MM.1S (cell line): ENCODE data around the gene TBC1D26.

Source experiments
- DNase-seq: peaks from one replicate; pipeline ENCODE4 v3.0.0-alpha.2; 2015
- H2AFZ ChIP-seq: fragments of 300-600 bp; sonication (generic); 2 replicates; pipeline ENCODE4 v1.6.0; 2016; ENCODE audit warnings: antibody characterized with exemption, low read length
- H3F3A ChIP-seq: fragments of 300-600 bp; sonication (generic); 2 replicates; pipeline ENCODE4 v1.6.1; 2016; ENCODE audit warnings: mild to moderate bottlenecking, antibody characterized with exemption, low read length, moderate library complexity, mixed read lengths; ENCODE audit not compliant: insufficient read depth
- H3K27ac ChIP-seq: fragments of 300-600 bp; sonication (generic); 2 replicates; pipeline ENCODE4 v1.5.1; 2016; ENCODE audit warnings: mild to moderate bottlenecking, low read length
- H3K27me3 ChIP-seq: fragments of 300-600 bp; sonication (generic); replicated peaks from 2 replicates; pipeline ENCODE4 v1.6.0; 2016; ENCODE audit warnings: low read length; ENCODE audit not compliant: insufficient read depth
- H3K36me3 ChIP-seq: fragments of 300-600 bp; sonication (generic); replicated peaks from 2 replicates; pipeline ENCODE4 v1.6.1; 2016; ENCODE audit warnings: mild to moderate bottlenecking, low read length, mixed read lengths; ENCODE audit not compliant: insufficient read depth
- H3K4me1 ChIP-seq: fragments of 300-600 bp; sonication (generic); 2 replicates; pipeline ENCODE4 v1.6.1; 2016; ENCODE audit warnings: low read length, mixed read lengths
- H3K4me2 ChIP-seq: fragments of 300-600 bp; sonication (generic); 2 replicates; pipeline ENCODE4 v1.6.0; 2016; ENCODE audit warnings: low read depth, low read length
- H3K4me3 ChIP-seq: fragments of 300-600 bp; sonication (generic); 2 replicates; pipeline ENCODE4 v1.5.1; 2016; ENCODE audit warnings: low read length, mixed read lengths
- H3K79me2 ChIP-seq: fragments of 300-600 bp; sonication (generic); 2 replicates; pipeline ENCODE4 v1.6.1; 2016; ENCODE audit warnings: mixed run types, low read length, mixed read lengths
- H3K9ac ChIP-seq: fragments of 300-600 bp; sonication (generic); 2 replicates; pipeline ENCODE4 v1.6.1; 2016; ENCODE audit warnings: low read length, mixed read lengths
- H3K9me2 ChIP-seq: fragments of 300-600 bp; sonication (generic); replicated peaks from 2 replicates; pipeline ENCODE4 v1.6.1; 2016; ENCODE audit warnings: mild to moderate bottlenecking, low read length, mixed read lengths; ENCODE audit not compliant: insufficient read depth
- H3K9me3 ChIP-seq: fragments of 300-600 bp; sonication (generic); replicated peaks from 2 replicates; pipeline ENCODE4 v1.6.1; 2016; ENCODE audit warnings: mild to moderate bottlenecking, low read length, mixed read lengths; ENCODE audit not compliant: insufficient read depth
- H4K20me1 ChIP-seq: fragments of 300-600 bp; sonication (generic); 2 replicates; pipeline ENCODE4 v1.6.1; 2016; ENCODE audit warnings: mild to moderate bottlenecking, low read length, moderate library complexity, mixed read lengths; ENCODE audit not compliant: insufficient read depth
- CTCF ChIP-seq: fragments of 300-600 bp; sonication (generic); IDR thresholded peaks from 2 replicates; pipeline ENCODE4 v1.5.1; 2016; ENCODE audit warnings: antibody characterized with exemption, low read length, mixed read lengths
- EZH2 ChIP-seq: fragments of 300-600 bp; sonication (generic); optimal IDR thresholded peaks from 2 replicates; pipeline ENCODE3; 2017; ENCODE audit warnings: low read depth, mild to moderate bottlenecking, antibody characterized with exemption, low read length, mixed read lengths
- EZH2phosphoT487 ChIP-seq: fragments of 300-600 bp; sonication (generic); IDR thresholded peaks from 2 replicates; pipeline ENCODE4 v1.6.1; 2018; ENCODE audit warnings: antibody characterized with exemption, low read length

TBC1D26 gene

GRCh38 chr17:15741624-15742023, 9.5 kb downstream of the TBC1D26 start:
- no peak for DNase-seq
- TF ChIP-seq CTCF (no peak), EZH2 (no peak), EZH2phosphoT487 (no peak)
- H3K4me1 ChIP-seq = no peaks in the 10 kb centered on the region

GRCh38 chr17:15742051-15742795, 10.1 kb downstream of the TBC1D26 start:
- no peaks in the 10 kb centered on the region for H3K27me3 ChIP-seq
- no peak overlapping the region for H3K27ac ChIP-seq
- no peaks in the 10 kb centered on the region for H3K79me2 ChIP-seq
- no peaks in the 10 kb centered on the region for H3K4me1 ChIP-seq
- no peak overlapping the region for H3K4me3 ChIP-seq
- H3F3A ChIP-seq = no peaks in the 10 kb centered on the region
- H3K9ac ChIP-seq = no peak overlapping the region
- no peaks in the 10 kb centered on the region for H3K9me2 ChIP-seq
- no peaks in the 10 kb centered on the region for H3K36me3 ChIP-seq
- no peak overlapping the region for H2AFZ ChIP-seq
- no peak for DNase-seq
- TF ChIP-seq CTCF = no peak
- no peak for TF ChIP-seq EZH2phosphoT487
- no peak for TF ChIP-seq EZH2
- H3K9me3 ChIP-seq = no peaks in the 10 kb centered on the region
- H4K20me1 ChIP-seq = no peaks in the 10 kb centered on the region
- H3K4me2 ChIP-seq = no peak overlapping the region

More at GRCh38 chr17:15741624-15742023, 9.5 kb downstream of the TBC1D26 start:
- H4K20me1 ChIP-seq = no peaks in the 10 kb centered on the region
- H3K4me2 ChIP-seq = no peak overlapping the region
- no peaks in the 10 kb centered on the region for H3K9me2 ChIP-seq
- H2AFZ ChIP-seq = no peak overlapping the region
- no peak overlapping the region for H3K9ac ChIP-seq
- no peaks in the 10 kb centered on the region for H3F3A ChIP-seq
- H3K27me3 ChIP-seq = no peaks in the 10 kb centered on the region
- H3K27ac ChIP-seq = no peak overlapping the region
- no peaks in the 10 kb centered on the region for H3K79me2 ChIP-seq
- no peak overlapping the region for H3K4me3 ChIP-seq
- no peaks in the 10 kb centered on the region for H3K36me3 ChIP-seq
- no peaks in the 10 kb centered on the region for H3K9me3 ChIP-seq

DNA sequence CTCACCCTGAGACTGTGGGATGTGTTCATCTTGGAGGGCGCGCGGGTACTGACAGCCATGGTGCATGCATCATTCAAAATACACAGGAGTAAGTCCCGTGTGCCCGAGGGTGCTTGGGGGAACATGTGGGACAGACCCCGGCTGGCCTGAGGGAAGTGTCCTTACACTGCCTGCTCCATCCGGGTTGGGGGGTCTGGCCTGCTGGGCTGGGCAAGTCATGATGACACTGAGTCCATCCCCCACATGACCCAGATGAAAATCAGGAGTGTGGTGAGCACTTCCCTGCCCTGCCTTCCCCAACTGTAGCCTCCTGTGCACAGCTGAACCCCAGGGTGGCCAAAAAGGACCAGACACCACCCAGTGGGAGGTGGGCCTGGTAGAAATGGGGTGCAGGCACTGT, 10.8 kb downstream of the TBC1D26 start:
- no peaks in the 10 kb centered on the region for H3F3A ChIP-seq
- H3K9me2 ChIP-seq = no peaks in the 10 kb centered on the region
- H3K4me2 ChIP-seq = no peak overlapping the region
- DNase-seq = no peak
- no peak overlapping the region for H3K4me3 ChIP-seq
- no peaks in the 10 kb centered on the region for H4K20me1 ChIP-seq
- no peaks in the 10 kb centered on the region for H3K9me3 ChIP-seq
- H3K36me3 ChIP-seq = no peaks in the 10 kb centered on the region
- TF ChIP-seq EZH2phosphoT487 (no peak), EZH2 (no peak), CTCF (no peak)
- no peak overlapping the region for H3K27ac ChIP-seq
- no peaks in the 10 kb centered on the region for H3K27me3 ChIP-seq
- H3K4me1 ChIP-seq = no peaks in the 10 kb centered on the region
- no peak overlapping the region for H3K9ac ChIP-seq
- no peaks in the 10 kb centered on the region for H3K79me2 ChIP-seq
- H2AFZ ChIP-seq = no peak overlapping the region
